GM19099 (cell line): ENCODE measurements around the gene ANKRD28.

Source experiments
- POLR2A ChIP-seq: IDR thresholded peaks from 3 replicates; pipeline ENCODE4 v1.6.1; 2011; ENCODE audit warnings: low read depth; ENCODE audit not compliant: insufficient read length; ENCODE audit errors: extremely low read depth

The ANKRD28 gene

DNA sequence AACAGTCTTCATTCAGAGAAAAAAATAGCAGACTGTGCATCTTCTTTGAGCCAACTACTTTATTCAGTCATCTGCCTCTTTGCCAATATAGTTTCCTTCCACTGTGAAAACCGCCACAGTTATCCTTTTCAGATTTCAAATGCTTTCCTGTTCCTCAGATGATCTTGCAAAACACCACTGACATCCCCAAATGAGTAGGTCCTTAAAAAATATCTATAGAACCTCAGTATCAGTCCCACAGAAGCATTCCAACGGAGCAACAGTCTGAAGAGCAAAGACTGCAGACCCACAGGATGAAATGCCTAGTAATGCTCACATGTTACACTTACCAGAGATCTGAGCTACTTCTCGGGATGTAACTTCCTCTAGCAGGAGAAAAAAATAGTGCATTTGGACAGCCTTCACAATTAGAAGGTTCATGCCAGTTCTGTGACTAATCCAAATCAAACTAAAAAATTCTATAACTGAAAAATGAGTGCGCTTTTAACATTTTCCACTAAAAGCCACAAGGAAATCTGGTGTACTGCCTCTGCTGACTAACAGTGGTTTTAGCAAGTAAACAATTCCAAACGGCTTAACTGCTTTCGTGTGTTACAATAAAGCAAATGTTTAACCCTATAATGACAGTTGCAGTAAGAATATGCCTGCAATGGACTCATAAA is at the start of gene ANKRD28:
Gene ANKRD28, minus strand, starts transcription at position 338 of the 662 bp plus-strand sequence. CDS start 1,458 bp downstream, outside the sequence.
- TF ChIP-seq POLR2A = peak; percentile 44

DNA sequence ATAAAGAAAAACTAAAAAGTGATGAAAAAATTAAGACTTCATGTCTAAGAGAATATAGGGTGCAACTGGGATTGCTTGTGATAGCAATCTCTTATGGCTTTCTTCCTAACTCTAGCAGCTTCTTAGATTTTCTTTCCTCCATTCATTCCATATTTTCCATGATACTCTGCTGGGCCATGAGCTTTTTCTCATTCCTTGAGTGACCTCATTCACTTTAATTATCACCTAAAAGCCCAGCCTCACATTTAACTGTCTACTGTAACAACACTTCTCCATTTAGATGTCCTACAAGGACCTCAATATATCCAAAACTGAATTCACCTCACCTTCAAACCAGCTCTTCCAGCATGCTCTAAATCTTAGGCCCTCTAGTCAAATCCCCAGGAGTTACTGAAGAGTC is 49.5 kb upstream of the ANKRD28 start:
- TF ChIP-seq POLR2A = no peak

- TF ChIP-seq POLR2A = no peak
These were observed 48.8 kb upstream of the ANKRD28 start for GRCh38 chr3:15846606-15847005.

- TF ChIP-seq POLR2A = no peak
These were observed 47.7 kb upstream of the ANKRD28 start for GRCh38 chr3:15845475-15845874.

- no peak for TF ChIP-seq POLR2A
These were observed 47.1 kb upstream of the ANKRD28 start for GRCh38 chr3:15844889-15845288.

DNA sequence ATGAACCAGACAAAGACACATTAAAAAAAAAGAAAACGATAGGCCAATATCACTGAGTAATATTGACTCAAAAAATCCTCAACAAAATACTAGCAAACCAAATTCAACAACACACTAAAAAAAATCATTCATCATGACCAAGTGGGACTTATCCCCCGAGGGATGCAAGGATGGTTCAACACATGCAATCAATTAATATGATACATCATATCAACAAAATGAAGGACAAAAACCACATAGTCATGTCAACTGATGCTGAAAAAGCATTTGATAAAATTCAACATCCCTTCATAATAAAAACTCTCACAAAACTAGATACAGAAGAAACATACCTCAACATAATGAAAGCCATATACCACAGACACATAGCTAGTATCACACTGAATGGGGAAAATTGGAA is 41.8 kb upstream of the ANKRD28 start:
- no peak for TF ChIP-seq POLR2A

GRCh38 chr3:15831927-15832326 is 34.1 kb upstream of the ANKRD28 start:
- TF ChIP-seq POLR2A = no peak

DNA sequence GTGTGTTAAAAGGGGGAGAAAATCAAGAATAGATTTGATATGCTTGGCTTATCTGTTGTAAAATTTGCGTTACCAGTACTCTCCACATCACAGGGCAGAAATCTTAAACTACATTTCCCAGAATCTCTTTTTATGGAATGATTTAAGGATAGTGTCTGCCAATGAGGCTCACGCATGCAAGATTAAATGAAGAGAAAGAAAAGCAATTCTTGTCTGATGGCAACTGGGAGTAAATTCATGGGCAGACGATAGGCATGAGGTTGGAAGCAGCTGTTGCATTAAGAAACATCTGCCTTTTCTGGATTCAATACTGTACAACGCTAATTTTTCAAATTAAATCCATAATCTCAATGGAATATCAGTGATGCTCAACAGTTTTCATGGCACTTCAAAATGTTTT is 27.2 kb upstream of the ANKRD28 start:
- no peak for TF ChIP-seq POLR2A

GRCh38 chr3:15823092-15823491 is 25.3 kb upstream of the ANKRD28 start:
- no peak for TF ChIP-seq POLR2A

DNA sequence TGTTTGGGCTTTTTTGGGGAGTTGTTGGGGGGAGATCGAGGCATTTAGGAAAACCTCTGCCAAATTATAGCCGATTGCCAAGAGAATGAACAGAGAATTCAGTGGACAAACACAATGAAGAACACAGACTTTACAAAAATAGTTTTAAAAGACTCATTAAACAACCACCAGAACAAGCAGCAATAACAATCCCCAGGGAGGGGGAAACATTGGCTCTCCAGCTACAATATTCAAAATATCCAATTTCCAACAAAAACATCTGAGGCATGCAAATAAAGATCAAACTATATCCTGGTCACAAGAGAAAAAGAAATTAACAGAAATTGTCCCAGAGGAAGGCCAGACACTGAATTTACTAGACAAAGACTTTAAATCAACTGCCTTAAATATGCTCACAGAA is 24.5 kb upstream of the ANKRD28 start:
- no peak for TF ChIP-seq POLR2A

- no peak for TF ChIP-seq POLR2A
These were observed 23.1 kb upstream of the ANKRD28 start for GRCh38 chr3:15820911-15821310.

DNA sequence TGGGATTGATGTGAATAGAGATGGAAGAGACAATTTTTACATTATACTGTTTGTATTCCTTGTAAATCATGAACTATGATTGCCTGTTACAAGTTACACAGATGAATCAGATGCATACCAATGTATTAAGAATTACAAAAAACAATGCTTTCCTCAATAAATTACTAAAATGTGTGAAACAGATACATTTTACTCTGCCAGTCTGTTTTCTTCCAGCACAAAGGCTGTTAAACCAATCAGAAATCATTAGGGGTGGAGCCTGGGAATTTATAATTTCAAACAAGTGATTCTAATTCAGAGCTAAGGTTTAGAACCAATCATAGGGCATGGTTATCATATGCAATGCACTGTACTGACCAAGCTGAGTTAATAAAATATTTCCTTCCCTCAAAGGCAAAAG is 21.8 kb upstream of the ANKRD28 start:
- TF ChIP-seq POLR2A = no peak

- TF ChIP-seq POLR2A = no peak
These were observed 21.3 kb upstream of the ANKRD28 start for GRCh38 chr3:15819043-15819442.

GRCh38 chr3:15815696-15816095 is 17.9 kb upstream of the ANKRD28 start:
- no peak for TF ChIP-seq POLR2A

DNA sequence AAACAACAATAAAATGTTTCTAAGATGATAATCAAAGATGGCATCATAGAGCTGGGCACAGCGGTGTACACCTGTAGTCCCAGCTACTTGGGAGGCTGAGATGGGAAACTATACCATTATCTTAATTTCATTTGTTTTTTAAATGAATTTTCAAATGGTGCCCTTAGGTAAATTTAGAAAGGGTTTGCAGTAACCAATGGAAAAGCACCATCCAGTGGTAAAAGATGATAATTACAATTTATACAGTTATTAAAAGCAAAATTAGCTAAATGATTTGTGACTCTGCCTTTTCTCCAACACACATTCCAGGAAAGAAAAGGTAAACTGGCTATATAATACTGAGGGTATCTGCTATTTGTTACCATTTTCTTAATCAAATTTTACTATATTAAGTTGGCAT is 14.4 kb upstream of the ANKRD28 start:
- TF ChIP-seq POLR2A = no peak

DNA sequence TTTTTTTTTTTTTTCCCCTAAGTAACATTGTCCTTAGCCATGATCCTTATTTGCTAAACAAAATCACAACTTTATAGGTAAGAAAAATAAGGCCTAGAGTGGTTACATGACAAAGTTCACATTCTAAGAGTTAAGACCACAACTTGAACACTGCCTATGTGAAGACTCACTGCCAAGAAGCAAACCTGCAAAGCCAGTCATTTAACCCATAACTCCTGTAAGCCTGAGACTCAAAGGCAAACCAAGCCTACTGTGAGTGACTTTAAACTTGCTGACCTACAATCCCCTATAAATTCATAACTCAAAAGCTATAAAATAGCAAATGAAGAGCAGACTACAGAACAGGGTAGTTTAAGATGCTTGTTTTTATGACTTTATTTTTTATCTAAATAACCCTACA is 12.9 kb upstream of the ANKRD28 start:
- TF ChIP-seq POLR2A = no peak

GRCh38 chr3:15809313-15809712 is 11.5 kb upstream of the ANKRD28 start:
- no peak for TF ChIP-seq POLR2A
